ENCODE results near the gene GDI1. TPM values are rescaled to one million over a fixed set of nuclear protein-coding genes. Genes with fewer than 3 reads are reported as not detected.

GDI1 gene
- polyA plus RNA-seq, 3 donors, result 15.8 to 398 (median 21.3) TPM

DNA sequence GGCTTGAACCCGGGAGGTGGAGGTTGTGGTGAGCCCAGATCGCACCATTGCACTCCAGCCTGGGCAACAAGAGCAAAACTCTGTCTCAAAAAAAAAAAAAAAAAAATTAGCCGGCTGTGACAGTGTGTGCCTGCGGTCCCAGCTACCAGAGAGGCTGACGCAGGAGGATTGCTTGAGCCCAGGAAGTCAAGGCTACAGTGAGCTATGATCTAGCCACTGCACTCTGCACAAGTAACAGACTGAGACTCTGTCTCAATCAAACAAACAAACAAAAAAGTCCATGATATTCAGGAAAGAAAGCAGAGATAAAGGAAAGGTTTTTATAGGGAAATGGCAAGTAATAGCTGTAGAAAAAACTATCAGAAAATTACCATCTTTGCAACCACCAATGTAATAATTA is 44.2 kb downstream of the GDI1 start:
- Mint-ChIP-seq H3K27me3 (ENCODE audit: low read depth in 3 of 3) (peaks cover 2 to 23% (median 3%) of the 10 kb centered on the region in 3 donors), H3K27ac (peak overlapping the region in 1 of 7 donors; percentile 66), H3K9me3 (peaks cover 0 to 6% (median 1%) of the 10 kb centered on the region in 7 donors), H3K36me3 (peaks cover 0 to 6% of the 10 kb centered on the region in 2 donors), H3K4me1 (peaks cover 25% of the 10 kb centered on the region), H3K4me3 (no peak overlapping the region)
- no peaks in the 10 kb centered on the region for H4K20me1 ChIP-seq (ENCODE audit: insufficient read depth, low read length)
- H3K4me3 ChIP-seq (replicated peaks in 1 of 3; ENCODE audit: low read depth in 2 of 3, low read length in 3 of 3), result no peak overlapping the region
- H3K4me1 ChIP-seq (ENCODE audit: control insufficient read depth in 1 of 2, insufficient read depth in 2 of 2, low read length in 2 of 2), result peaks cover 35 to 42% of the 10 kb centered on the region in 2 donors
- H3K27ac ChIP-seq (ENCODE audit: low read depth in 1 of 2, low read length in 2 of 2), result no peak overlapping the region
- H3K9ac ChIP-seq (ENCODE audit: insufficient read depth, low read length, poor library complexity, severe bottlenecking), result no peak overlapping the region
- H3K27me3 ChIP-seq (ENCODE audit: control insufficient read depth in 2 of 2, insufficient read depth in 2 of 2, low read length in 2 of 2), result no peaks in the 10 kb centered on the region
- intact Hi-C loops (cut with micrococcal nuclease), result no loop called here
- H2AFZ ChIP-seq (ENCODE audit: insufficient read depth, low read depth, low read length, poor library complexity, severe bottlenecking), result no peak overlapping the region
- no peak overlapping the region for H3K4me2 ChIP-seq (replicated peaks; ENCODE audit: extremely low read depth, low read length, poor library complexity, severe bottlenecking)
- peaks cover 15% of the 10 kb centered on the region for H3K79me2 ChIP-seq (ENCODE audit: insufficient read depth, low read length)
- WGBS (ENCODE audit: insufficient coverage), result no CpG with 5 or more reads among the region's 5 CpGs
- TF ChIP-seq, protein P1, sequence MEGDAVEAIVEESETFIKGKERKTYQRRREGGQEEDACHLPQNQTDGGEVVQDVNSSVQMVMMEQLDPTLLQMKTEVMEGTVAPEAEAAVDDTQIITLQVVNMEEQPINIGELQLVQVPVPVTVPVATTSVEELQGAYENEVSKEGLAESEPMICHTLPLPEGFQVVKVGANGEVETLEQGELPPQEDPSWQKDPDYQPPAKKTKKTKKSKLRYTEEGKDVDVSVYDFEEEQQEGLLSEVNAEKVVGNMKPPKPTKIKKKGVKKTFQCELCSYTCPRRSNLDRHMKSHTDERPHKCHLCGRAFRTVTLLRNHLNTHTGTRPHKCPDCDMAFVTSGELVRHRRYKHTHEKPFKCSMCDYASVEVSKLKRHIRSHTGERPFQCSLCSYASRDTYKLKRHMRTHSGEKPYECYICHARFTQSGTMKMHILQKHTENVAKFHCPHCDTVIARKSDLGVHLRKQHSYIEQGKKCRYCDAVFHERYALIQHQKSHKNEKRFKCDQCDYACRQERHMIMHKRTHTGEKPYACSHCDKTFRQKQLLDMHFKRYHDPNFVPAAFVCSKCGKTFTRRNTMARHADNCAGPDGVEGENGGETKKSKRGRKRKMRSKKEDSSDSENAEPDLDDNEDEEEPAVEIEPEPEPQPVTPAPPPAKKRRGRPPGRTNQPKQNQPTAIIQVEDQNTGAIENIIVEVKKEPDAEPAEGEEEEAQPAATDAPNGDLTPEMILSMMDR (IDR thresholded peaks at IDR 0.05), result no peak
- H3K9me3 ChIP-seq (replicated peaks in 1 of 2; ENCODE audit: control insufficient read depth in 1 of 2, insufficient read depth in 1 of 2, low read length in 2 of 2), result no peaks in the 10 kb centered on the region
- DNase-seq, result no peak
- H3K36me3 ChIP-seq (replicated peaks in 1 of 2; ENCODE audit: control insufficient read depth in 1 of 2, insufficient read depth in 2 of 2, low read length in 2 of 2), result peaks cover 0 to 3% of the 10 kb centered on the region in 2 donors

DNA sequence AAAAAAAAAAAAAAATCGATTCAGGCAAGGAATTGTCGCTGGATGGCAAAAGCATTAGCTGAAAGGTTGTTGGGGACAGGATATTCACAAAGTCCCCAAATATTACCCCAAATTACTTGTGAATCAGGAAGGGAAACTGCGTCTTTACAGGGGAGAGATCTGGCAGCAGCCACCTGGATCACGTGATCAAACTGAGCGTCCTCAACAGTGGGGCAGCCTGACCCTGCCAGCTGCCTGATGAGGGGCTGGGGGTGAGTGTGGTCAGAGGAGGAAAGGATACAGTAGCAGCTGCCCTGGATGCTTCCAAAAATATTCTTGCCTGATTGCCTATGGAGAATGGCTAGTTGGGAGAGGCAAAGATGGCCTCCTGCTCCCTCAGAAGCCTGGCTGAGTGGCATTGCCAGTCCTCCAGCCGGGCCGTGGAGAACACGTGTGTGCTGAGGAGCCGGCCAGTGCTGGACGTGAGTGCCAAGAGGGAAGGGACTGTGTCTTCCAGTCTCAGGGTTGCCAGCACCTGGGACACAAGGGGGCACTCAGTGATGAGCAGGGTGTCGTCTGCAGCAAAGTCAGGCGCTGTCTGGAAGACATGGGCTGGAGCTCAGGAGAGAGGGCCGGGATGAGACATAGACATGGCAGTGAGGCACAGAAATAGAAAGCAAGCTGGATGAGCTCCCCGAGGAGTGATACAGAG is 45.1 kb downstream of the GDI1 start:
- no peaks in the 10 kb centered on the region for H4K20me1 ChIP-seq (ENCODE audit: insufficient read depth, low read length)
- no peak overlapping the region for H3K4me2 ChIP-seq (replicated peaks; ENCODE audit: extremely low read depth, low read length, poor library complexity, severe bottlenecking)
- H3K27me3 ChIP-seq (ENCODE audit: control insufficient read depth in 2 of 2, insufficient read depth in 2 of 2, low read length in 2 of 2), result no peaks in the 10 kb centered on the region
- H3K9me3 ChIP-seq (replicated peaks in 1 of 2; ENCODE audit: control insufficient read depth in 1 of 2, insufficient read depth in 1 of 2, low read length in 2 of 2), result no peaks in the 10 kb centered on the region
- no peak overlapping the region for H3K4me3 ChIP-seq (replicated peaks in 1 of 3; ENCODE audit: low read depth in 2 of 3, low read length in 3 of 3)
- H3K4me1 Mint-ChIP-seq, result peaks cover 27% of the 10 kb centered on the region
- no peak for DNase-seq
- WGBS (ENCODE audit: insufficient coverage), result 90% methylated on average over 8 of the region's 14 CpGs
- H3K9me3 Mint-ChIP-seq, result peaks cover 0 to 6% (median 4%) of the 10 kb centered on the region in 7 donors
- H3K27me3 Mint-ChIP-seq (ENCODE audit: low read depth in 3 of 3), result peaks cover 0 to 18% (median 3%) of the 10 kb centered on the region in 3 donors
- peaks cover 16% of the 10 kb centered on the region for H3K79me2 ChIP-seq (ENCODE audit: insufficient read depth, low read length)
- peak overlapping the region in 1 of 7 donors; percentile 59 for H3K27ac Mint-ChIP-seq
- H3K4me3 Mint-ChIP-seq, result peak overlapping the region in 1 of 2 donors; percentile 27
- no peak overlapping the region for H2AFZ ChIP-seq (ENCODE audit: insufficient read depth, low read depth, low read length, poor library complexity, severe bottlenecking)
- H3K4me1 ChIP-seq (ENCODE audit: control insufficient read depth in 1 of 2, insufficient read depth in 2 of 2, low read length in 2 of 2), result peaks cover 38 to 47% of the 10 kb centered on the region in 2 donors
- TF ChIP-seq, protein P1 (IDR thresholded peaks at IDR 0.05), result no peak
- peaks cover 0 to 3% of the 10 kb centered on the region in 2 donors for H3K36me3 ChIP-seq (replicated peaks in 1 of 2; ENCODE audit: control insufficient read depth in 1 of 2, insufficient read depth in 2 of 2, low read length in 2 of 2)
- H3K27ac ChIP-seq (ENCODE audit: low read depth in 1 of 2, low read length in 2 of 2), result no peak overlapping the region
- H3K9ac ChIP-seq (ENCODE audit: insufficient read depth, low read length, poor library complexity, severe bottlenecking), result no peak overlapping the region
- peaks cover 0 to 6% of the 10 kb centered on the region in 2 donors for H3K36me3 Mint-ChIP-seq
- intact Hi-C loops (cut with micrococcal nuclease), result no loop called here
